ENCODE results near the gene TMBIM1.

DNA sequence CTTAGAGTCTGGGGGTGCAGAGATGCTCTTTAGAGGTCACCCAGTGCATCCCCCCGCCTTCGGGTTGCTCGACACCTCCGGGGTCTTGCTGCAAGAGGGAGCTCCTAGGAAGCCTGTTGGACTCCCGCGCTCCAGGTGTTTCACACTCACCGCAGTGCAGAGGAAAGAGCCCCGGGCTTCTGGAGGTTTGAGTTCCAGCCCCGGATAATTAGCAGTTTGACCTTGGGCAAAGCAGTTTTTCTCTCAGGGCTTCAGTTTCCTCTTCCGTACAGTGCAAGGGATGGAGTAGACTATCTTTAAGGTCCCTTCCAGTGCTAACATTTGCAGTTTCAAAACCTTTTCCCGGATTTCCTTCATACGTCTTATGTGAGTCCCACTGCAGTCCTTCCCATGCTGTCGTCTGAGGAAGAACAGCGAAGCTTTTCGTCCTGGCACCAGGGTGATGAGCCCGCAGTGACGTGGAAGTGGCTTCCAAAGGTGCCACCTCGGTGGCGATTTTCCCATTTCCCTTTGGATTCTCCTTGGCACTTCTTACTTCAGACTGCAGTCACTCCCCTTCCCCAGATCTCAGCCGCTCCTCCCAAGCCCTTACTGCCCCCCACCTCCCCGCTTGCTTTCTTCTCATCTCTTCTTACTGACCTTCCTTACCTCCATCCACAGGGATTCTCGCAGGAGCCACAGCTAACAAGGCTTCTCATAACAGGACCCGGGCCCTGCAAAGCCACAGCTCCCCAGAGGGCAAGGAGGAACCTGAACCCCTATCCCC is 21.4 kb downstream of the TMBIM1 start:
- TF ChIP-seq, protein P1, sequence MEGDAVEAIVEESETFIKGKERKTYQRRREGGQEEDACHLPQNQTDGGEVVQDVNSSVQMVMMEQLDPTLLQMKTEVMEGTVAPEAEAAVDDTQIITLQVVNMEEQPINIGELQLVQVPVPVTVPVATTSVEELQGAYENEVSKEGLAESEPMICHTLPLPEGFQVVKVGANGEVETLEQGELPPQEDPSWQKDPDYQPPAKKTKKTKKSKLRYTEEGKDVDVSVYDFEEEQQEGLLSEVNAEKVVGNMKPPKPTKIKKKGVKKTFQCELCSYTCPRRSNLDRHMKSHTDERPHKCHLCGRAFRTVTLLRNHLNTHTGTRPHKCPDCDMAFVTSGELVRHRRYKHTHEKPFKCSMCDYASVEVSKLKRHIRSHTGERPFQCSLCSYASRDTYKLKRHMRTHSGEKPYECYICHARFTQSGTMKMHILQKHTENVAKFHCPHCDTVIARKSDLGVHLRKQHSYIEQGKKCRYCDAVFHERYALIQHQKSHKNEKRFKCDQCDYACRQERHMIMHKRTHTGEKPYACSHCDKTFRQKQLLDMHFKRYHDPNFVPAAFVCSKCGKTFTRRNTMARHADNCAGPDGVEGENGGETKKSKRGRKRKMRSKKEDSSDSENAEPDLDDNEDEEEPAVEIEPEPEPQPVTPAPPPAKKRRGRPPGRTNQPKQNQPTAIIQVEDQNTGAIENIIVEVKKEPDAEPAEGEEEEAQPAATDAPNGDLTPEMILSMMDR (IDR thresholded peaks at IDR 0.05; ENCODE audit: low read depth, low read length), result no peak
- TF ChIP-seq POLR2A (IDR thresholded peaks at IDR 0.05; ENCODE audit: extremely low read depth, insufficient read length), result no peak

All from NB4 (cell line).